GM18517 (cell line): ENCODE results near the gene C1orf141.
"Not testable (repeated sequence)": the region's sequence is repeated elsewhere in the genome, so short reads cannot be mapped to it uniquely, and the experiment has no call there.

Source experiments
- ATAC-seq: cut with Tn5 transposase; IDR thresholded peaks from one replicate; pipeline ENCODE4 v1.9.1; 2021; ENCODE audit warnings: mild to moderate bottlenecking, moderate library complexity; ENCODE audit not compliant: unreplicated experiment

Gene C1orf141

GRCh38 chr1:67089685-67090208 is 45.0 kb downstream of the C1orf141 start:
- ATAC-seq: no peak

- ATAC-seq: no peak
Measured at GRCh38 chr1:67088440-67088839, 46.3 kb downstream of the C1orf141 start.

GRCh38 chr1:67085326-67085725 is 49.4 kb downstream of the C1orf141 start:
- no peak for ATAC-seq

- ATAC-seq: no peak
Measured at GRCh38 chr1:67084765-67085318, 49.9 kb downstream of the C1orf141 start.

- ATAC-seq: no peak
Measured at GRCh38 chr1:67078291-67078690, 56.5 kb downstream of the C1orf141 start.

- ATAC-seq: no peak
Measured at GRCh38 chr1:67077593-67077992, 57.2 kb downstream of the C1orf141 start.

GRCh38 chr1:67072749-67073148 is 62.0 kb downstream of the C1orf141 start:
- ATAC-seq: no peak

GRCh38 chr1:67067655-67068054 is 67.1 kb downstream of the C1orf141 start:
- not testable (repeated sequence) for ATAC-seq

- ATAC-seq: no peak
Measured at GRCh38 chr1:67062412-67062811, 72.4 kb downstream of the C1orf141 start.

- no peak for ATAC-seq
Measured at GRCh38 chr1:67061266-67061665, 73.5 kb downstream of the C1orf141 start.

- ATAC-seq: no peak
Measured at GRCh38 chr1:67060811-67061218, 74.0 kb downstream of the C1orf141 start.

GRCh38 chr1:67059346-67059745 is 75.4 kb downstream of the C1orf141 start:
- no peak for ATAC-seq

- ATAC-seq: no peak
Measured at GRCh38 chr1:67058761-67059160, 76.0 kb downstream of the C1orf141 start.

- no peak for ATAC-seq
Measured at GRCh38 chr1:67058242-67058641, 76.5 kb downstream of the C1orf141 start.

GRCh38 chr1:67053785-67054772 is 80.7 kb downstream of the C1orf141 start, which contains the start of gene SLC35D1:
SLC35D1 (minus strand) TSS chr1:67054148; CDS start chr1:67054013, 135 bp downstream.
- peak; percentile 63 for ATAC-seq

- ATAC-seq: no peak
Measured at GRCh38 chr1:67053535-67053784, 81.3 kb downstream of the C1orf141 start.

GRCh38 chr1:67052741-67053534 is 81.8 kb downstream of the C1orf141 start:
- ATAC-seq: peak; percentile 37

- ATAC-seq: no peak
Measured at GRCh38 chr1:67051196-67051595, 83.6 kb downstream of the C1orf141 start.

GRCh38 chr1:67044631-67045270 is 90.0 kb downstream of the C1orf141 start:
- no peak for ATAC-seq

GRCh38 chr1:67043366-67043765 is 91.4 kb downstream of the C1orf141 start:
- ATAC-seq: no peak
